T-helper 2 cell treated with Interferon-gamma antibody and Interleukin-4, amounts not matched to agents 100 ng/mL and 5 ng/mL, for 36 hours (primary cell): ENCODE measurements around the gene IRX5. TPM values are rescaled to one million over a fixed set of nuclear protein-coding genes. Genes with fewer than 3 reads are reported as not detected.

Source experiments
- intact Hi-C: fragments of 100-400 bp; cut with micrococcal nuclease; formaldehyde crosslinking; loops from one replicate; pipeline ENCODE4 v1.15.1; 2023
- total RNA-seq: library from RNA; stranded (reverse); gene quantifications from 2 replicates; pipeline ENCODE4 v1.2.3, GENCODE V29; 2022

IRX5 gene
- total RNA-seq, 1 donor from 2014 or later: 0.32 TPM

DNA sequence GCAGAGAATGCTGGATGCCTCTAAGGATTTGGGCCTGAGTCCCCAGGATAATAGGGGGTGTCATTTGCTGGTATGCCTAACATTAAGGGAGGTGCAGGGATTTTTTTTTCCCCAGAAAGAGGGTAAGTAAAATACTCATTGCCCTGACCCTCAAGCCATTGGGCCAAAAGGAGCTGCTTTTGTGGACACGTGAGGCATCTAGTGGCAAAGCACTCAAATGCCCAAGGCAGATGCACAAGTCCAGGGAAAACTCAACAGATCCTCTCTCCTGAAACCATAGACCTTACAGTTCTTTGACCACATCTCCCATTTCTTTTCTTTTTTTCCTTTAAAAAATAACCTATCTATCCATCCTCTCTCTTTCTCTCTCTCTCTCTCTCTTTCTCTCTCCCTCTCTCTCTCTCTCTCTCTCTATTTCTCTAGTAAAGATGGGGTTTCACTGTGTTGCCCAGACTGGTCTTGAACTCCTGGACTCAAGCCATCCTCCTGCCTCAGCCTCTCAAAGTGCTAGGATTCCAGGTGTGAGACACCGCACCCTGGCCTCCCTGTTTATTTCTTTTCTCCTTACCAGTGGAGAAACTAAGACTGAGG lies 11.8 kb downstream of the IRX5 start:
- intact Hi-C loops: no loop called here

DNA sequence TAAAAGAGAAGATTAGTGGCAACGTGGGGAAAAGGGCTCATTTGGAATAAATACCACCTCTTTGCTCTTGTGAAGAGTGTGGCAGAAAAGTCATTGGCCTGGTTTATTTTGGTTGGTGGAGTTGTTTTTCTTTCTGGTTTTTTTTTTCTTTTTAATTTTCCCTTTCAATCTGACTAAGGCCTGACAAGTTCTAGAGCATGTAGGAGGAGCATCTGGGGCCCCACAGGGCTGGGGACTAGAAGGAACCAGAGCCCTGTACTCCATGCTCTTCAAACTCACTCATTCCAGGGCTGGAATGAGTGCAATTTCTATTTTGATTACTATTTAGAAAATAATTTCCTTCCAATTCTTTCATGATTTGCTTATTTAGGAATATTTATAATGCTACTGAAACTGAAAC lies 13.3 kb downstream of the IRX5 start:
- intact Hi-C loops: no loop called here

DNA sequence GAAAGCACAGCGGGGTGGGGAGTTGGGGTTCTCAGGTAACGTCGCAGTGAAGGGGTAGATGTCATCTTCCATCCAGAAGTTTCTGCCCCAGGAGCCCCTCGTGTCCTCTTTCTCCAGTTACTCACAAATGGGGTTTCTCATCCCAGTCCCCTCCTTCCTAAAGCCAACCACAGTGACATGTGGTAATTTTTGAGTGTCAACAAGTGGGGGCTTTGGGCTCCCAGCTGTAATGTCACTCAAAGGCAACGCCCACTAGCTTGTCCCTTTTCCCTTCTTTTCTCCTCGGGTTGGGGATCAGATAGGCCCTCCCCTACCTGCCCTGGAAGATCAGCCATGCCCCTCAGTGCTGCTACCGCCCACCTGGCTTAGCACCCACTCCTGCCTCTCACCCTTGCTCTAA lies 14.4 kb downstream of the IRX5 start:
- intact Hi-C loops: no loop called here

DNA sequence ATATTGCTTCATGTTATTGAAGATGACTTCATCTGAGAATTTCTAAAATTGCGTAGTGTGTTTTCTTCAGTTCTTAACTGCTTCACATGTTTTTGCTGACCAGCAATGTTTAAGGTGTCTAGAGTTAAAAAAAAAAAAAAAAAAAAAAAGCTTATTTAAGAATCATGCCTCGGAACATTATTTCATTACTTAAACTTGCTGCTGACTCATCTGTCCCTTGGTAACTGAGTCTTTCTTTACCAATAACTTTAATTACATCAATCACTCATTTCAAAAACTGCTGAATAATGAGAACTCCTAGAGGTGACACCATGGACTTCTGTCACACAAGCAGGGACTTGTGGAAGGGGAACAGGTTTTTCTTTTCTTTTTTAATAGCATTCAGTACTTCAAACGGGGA lies 16.2 kb downstream of the IRX5 start:
- intact Hi-C loops: no loop called here

DNA sequence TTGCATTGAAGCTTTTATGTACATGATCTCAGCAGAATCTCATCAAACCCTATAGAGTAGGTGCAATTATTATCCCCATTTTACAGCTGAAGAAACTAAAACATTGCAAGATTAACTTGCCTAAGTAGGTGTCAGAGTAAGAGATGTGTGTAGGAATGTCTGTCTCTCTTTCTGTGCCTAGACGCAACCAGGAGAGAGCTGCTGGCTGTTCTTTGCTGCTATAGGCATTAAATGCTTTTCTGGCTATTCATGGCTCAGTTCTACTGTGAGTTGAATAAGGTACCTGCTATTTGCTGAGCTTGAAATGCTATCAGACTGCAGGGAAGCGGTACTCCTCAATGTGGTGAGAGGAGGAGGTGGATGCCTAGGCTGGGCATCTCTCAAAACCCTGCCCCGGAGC lies 17.0 kb downstream of the IRX5 start:
- intact Hi-C loops: no loop called here

DNA sequence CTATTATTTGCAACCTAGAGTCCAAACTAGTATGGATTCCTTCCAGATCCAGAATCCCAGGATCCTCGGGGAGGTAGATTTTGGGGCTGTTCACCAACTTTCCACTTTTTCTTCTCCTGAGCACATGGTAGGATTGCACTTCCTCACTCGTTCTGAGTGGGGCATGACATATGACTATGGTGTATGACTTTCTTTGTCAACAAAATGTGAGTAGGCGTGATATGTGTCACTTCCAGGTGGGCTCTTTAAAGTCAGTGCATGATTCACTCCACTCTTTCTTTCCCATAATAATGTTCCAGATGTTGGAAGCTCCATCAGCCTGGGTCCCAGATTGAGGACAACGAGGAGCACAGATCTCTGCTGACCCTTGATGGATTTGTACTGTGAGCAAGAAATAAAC lies 21.5 kb downstream of the IRX5 start:
- intact Hi-C loops: no loop called here

DNA sequence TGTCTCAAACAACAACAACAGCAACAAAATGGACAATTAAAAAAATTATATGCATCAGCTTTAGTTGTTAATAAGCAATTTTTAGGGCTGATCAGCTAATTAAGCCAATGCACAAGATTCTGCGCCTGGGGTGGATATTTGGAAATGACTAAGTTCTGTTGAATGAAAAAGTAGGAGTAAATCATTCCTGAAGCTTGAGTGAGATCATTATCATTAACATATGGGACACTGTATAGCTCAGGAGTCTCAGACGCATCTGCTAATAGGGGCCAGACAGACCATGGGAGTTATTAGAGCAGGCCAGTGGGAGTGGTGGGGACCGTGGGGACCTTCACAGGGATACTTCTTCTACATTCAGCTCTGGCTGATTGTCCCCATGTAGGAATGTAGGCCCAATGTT lies 22.8 kb downstream of the IRX5 start:
- intact Hi-C loops: no loop called here

DNA sequence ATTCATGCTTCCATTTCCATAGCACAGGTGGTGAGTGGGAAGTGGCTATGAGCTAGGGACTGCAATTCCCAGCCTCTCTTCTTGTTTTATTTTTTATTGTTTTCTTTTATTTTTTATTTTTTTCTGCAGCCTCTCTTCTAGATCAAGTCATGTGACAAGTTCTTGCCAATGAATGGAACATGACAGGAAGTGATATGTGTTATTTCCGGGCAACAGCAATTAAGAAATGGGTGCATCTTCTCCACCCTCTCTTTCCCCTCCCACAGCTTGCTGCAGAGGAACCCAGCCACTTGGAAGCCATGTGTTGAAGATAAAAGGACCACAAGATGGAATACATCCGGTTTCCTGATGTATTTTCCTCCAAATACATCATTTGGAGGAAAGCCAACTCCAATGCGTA lies 23.6 kb downstream of the IRX5 start:
- intact Hi-C loops: no loop called here

DNA sequence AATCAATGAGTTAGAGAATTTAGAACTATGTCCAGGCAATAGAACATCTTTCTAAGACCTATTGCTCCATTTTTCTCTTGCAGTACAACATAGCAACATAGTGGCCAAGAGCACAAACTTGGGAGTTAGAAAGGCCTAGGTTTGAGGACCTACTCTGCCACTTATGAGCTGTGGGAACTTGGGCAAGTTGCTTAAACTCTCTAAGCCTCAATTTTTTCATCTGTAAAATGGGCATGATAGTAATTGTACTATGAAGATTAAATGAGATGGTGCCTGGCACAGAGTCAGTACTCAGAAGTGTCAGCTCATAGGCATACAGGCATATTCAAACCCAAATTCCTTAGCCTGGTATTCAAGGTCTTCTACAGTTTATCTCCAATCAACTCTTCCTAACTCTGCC lies 25.1 kb downstream of the IRX5 start:
- intact Hi-C loops: loop anchor here (5.0 kb wide), 1 partner anchor 1063 kb away; no protein-coding TSS in a partner anchor

DNA sequence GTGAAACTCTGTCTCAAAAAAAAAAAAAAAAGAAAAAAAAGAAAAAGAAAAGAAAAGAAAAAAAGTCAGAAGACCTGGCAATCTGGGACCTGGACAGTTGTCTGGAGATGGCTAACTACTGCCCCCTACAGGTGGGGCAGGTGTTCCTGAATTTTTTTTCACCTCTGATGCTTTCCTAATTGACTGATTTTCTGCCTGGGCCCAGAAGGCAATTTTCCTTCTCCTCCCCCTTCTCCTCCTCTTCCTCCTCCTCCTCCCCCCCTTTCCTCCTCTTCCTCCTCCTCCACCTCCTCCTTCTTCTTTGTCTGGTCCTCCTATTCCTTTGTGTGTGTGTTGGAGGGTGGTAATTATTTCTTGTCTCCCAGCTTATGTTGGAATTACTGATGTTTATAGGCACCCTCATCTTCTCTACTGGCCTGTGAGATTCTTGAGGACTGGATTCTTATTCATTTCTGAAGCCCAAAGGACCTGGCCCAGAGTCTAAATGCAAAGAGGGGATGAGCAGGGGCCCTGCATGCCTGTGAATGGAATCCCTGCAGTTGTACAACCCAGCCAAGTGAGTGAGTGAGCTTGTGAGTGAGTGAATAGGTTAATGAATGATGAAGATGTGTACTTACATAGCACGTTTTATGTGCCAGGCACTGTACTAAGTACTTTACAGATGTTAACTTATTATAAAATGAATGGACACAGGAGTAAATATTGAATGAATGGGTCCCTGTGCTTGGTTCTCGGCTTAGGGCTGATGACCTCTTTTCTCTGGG lies 26.9 kb downstream of the IRX5 start:
- intact Hi-C loops: loop anchor here (5.0 kb wide), 1 partner anchor 1065 kb away; no protein-coding TSS in a partner anchor

DNA sequence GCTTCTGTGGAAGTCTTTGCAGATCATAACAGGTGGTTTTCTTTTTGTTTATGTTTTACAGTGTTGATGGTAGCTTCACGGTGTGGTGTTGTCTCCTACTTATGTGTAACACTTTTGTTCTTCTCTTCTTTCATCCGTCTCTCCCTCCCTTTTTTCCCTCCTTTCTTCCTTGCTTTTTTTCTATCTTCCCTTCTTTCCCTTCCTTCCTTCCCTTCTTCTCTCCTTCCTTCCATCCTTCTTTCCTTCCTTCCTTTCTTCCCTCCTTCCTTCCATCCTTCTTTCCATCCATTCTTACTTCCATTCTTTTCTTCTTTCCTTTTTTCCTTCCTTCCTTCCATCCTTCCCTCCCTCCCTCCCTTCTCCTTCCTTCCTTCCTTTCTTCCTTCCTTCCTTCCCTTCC lies 31.4 kb downstream of the IRX5 start:
- intact Hi-C loops: no loop called here

DNA sequence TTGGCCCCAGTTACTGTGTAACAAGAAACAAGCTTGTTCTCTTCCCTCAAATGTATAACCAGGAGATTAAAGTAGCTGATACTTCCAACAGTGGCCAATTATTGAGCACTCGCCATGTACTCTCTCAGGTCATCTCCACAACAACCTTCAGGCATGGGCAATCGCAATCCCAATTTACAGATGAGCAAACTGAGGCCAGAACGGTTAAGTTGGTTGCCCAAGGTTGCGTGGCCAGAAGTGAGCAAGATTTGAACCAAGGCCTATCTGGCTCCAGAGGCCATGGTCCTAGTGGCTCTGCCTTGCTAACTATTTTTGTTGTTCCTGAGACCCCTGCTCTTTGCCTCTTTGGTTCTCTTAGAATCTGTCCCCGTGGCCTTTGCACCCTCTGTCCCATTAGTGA lies 33.6 kb downstream of the IRX5 start:
- intact Hi-C loops: no loop called here

DNA sequence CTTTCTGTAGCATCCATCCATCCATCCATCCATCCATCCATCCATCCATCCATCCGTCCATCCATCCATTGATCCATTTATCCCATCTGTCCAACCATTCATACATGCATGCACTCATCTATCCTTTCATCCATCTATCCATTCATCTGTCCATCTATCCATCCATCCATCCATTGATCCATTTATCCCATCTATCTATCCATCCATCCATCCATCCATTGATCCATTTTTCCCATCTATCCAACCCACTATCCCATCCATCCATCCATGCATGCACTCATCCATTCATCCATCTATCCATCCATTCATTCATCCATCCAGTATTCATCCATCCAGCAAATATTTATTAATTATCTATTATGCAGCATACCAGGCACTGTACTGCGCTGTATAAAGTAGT lies 34.8 kb downstream of the IRX5 start:
- intact Hi-C loops: no loop called here

DNA sequence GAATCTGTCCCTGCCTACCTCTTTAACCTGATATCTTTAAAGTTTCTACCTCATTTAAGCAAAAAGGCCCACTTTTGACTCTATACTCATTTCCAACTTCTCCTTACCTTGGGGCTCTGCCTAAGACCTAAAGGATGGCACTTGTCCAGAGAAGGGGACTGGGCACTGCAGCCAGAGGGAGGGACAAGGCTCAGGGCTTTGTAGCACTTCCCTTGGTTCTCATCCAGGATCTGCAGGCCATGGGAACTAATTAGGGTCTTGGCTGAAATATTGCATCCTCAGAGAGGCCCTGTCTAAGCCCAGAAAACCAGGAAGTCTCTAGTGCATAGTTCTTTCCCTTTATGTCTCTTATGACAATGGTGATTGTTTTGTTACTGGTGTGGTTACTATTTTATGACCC lies 37.3 kb downstream of the IRX5 start:
- intact Hi-C loops: no loop called here

DNA sequence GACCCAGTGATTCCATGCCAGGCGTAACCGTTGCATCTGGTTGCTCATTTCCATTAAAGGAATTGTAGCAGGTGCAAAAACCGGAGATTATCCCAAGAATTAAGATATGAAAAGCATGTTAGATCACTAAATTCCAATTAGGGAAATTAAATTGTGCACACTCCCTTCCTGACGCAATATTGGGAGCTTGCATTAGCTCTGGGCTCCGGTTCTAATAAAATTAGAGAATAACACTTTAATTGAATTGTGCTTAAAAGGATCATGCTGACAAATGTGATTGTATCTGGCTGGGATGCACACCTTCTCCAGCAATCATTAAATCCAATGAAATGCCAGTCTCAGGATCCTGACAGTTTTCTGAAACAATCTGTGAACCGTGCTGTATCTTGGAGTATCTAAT lies 38.1 kb downstream of the IRX5 start:
- intact Hi-C loops: no loop called here

DNA sequence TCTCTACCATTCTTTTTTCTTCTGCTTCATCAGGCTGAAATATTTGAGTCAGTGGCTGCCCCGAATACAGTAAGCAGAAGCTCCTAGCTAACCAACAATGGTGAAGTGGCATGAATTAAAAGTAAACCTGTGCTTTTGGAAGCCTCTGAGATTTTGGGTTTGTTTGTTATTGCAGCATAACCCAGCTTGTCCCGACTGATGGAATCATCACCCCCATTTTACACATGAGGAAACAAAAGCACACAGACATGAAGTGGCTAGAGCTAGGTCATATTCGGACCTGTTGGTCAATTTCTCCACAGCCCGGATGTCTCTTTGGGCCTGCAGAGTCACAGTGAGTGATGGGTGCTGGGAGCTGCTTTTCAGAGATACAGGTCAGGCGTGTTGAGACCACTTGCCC lies 39.4 kb downstream of the IRX5 start:
- intact Hi-C loops: no loop called here

DNA sequence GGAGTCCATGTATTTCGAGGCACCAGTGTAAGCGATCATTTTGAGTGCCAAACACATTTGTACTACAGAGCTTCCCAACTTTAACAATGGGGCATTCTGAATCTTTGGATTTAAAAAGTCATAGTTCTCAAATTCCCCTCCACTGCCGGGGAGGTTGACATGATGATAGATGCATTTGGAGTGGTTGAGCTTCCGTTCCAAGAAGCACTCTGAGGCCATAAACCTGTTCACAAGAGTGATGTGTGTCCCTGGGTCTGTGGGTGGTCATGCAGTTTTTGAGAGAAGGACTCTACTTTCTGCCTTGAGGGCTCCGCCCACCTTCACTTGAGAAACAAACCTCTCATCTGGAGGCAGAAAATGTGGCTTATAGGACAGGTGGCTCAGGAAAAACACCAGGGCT lies 43.7 kb downstream of the IRX5 start:
- intact Hi-C loops: no loop called here

DNA sequence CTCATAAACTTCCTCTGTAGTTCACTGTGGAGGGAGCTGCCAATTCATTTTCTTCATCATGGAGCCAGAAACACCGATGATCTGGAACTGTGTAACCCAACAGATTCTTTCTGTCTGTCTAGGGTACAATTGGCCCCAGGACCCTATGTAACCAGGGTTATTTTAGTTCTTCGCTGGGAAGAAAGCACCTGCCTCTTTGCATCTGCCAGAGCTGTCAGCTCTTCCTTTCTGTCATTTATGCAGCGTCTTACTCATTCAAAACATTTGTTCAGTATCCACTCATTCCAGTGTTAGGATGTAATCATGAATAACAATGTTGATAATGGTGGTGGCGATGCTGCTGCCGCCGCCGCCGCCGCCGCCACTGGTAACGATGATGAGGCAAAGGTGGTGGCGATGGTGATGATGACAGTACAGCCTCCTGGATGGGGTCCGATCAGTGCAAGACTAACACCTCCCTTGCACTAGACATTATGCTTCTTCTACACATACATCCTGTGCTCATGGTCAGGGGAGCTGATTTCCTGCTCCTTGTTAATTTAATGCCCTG lies 46.1 kb downstream of the IRX5 start:
- intact Hi-C loops: no loop called here

DNA sequence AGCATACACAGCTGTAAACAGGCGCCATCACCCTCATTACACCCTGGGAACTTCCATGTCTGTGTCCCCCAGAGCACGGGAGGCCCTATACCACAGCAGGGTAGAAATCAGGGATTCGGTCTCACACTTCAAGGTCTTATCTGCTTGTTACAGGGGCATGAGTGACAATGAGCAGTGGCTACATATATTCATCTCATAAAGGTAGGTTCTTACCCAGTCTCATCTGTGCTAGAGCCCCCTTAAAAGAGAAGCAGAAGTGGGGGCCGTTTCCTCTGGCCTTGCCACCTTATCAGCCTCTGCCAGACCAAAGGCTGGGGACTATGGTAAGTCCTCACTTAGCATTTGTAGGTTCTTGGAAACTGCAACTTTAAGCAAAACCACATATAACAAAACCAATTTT lies 46.5 kb downstream of the IRX5 start:
- intact Hi-C loops: no loop called here

DNA sequence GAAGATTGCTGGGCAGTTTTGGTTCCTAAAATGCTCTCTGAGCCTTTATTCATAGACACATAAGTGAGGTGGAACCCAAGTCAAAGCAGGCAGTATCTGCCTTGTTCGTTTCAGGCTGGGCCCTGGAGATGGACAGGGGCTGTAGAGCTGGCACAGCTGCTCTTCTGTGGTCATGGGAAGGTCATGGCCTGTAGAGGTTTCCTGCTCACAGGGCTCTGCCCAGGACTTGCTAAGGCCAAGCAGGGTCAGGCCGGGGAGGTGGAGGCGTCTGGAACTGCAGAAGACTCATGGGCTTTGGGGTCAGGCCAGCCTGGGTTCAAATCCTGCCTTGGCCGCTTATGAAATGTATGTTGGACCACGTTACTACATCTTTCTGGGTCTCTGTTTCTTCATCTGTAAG lies 50.2 kb downstream of the IRX5 start:
- intact Hi-C loops: no loop called here
